H9 (cell line): ENCODE results near the gene MYO7A. TPM values are rescaled to one million over a fixed set of nuclear protein-coding genes. Genes with fewer than 3 reads are reported as not detected.

ENCODE experiments used
- DNase-seq: peaks from one replicate; pipeline ENCODE4 v3.0.0-alpha.2; 2017
- H2AFZ ChIP-seq: one replicate; pipeline ENCODE4 v1.6.1; 2013; ENCODE audit warnings: mild to moderate bottlenecking, low read length, control low read depth, moderate library complexity
- H2AK5ac ChIP-seq: 2 replicates; pipeline ENCODE4 v1.6.1; 2013; ENCODE audit warnings: low read length, control low read depth, mixed read lengths; ENCODE audit not compliant: insufficient read length
- H2BK120ac ChIP-seq: one replicate; pipeline ENCODE4 v1.6.1; 2013; ENCODE audit warnings: low read depth, mild to moderate bottlenecking, low read length, control low read depth, inconsistent platforms; ENCODE audit not compliant: poor library complexity, severe bottlenecking
- H2BK12ac ChIP-seq: 2 replicates; pipeline ENCODE4 v1.6.1; 2013; ENCODE audit warnings: low read length, control low read depth, mixed read lengths, low read depth; ENCODE audit not compliant: insufficient read length
- H2BK15ac ChIP-seq: 2 replicates; pipeline ENCODE4 v1.6.1; 2013; ENCODE audit warnings: low read depth, low read length, control low read depth
- H2BK20ac ChIP-seq: one replicate; pipeline ENCODE4 v1.6.1; 2013; ENCODE audit warnings: low read depth, mild to moderate bottlenecking, low read length, control low read depth, inconsistent platforms; ENCODE audit not compliant: poor library complexity, severe bottlenecking
- H2BK5ac ChIP-seq: 2 replicates; pipeline ENCODE4 v1.6.1; 2013; ENCODE audit warnings: low read length, control low read depth, mixed read lengths; ENCODE audit not compliant: insufficient read length
- H3K14ac ChIP-seq: 2 replicates; pipeline ENCODE4 v1.6.1; 2013; ENCODE audit warnings: low read length, control low read depth; ENCODE audit not compliant: insufficient read depth
- H3K18ac ChIP-seq: 2 replicates; pipeline ENCODE4 v1.6.1; 2013; ENCODE audit warnings: low read depth, mild to moderate bottlenecking, mixed read lengths, low read length, control low read depth; ENCODE audit not compliant: insufficient read length
- H3K23ac ChIP-seq: 2 replicates; pipeline ENCODE4 v1.6.1; 2013; ENCODE audit warnings: low read length, control low read depth, mixed read lengths, low read depth; ENCODE audit not compliant: insufficient read length
- H3K23me2 ChIP-seq: 2 replicates; pipeline ENCODE4 v1.6.1; 2013; ENCODE audit warnings: low read depth, mild to moderate bottlenecking, mixed read lengths, low read length, control low read depth; ENCODE audit not compliant: insufficient read length, poor library complexity, severe bottlenecking
- H3K27ac ChIP-seq: 2 replicates; pipeline ENCODE4 v1.5.1; 2013; ENCODE audit warnings: low read length, control low read depth, mixed read lengths, low read depth; ENCODE audit not compliant: insufficient read length
- H3K27me3 ChIP-seq: 2 replicates; pipeline ENCODE4 v1.6.1; 2013; ENCODE audit warnings: low read length, control low read depth, inconsistent platforms; ENCODE audit not compliant: insufficient read depth
- H3K4ac ChIP-seq: 2 replicates; pipeline ENCODE4 v1.6.1; 2013; ENCODE audit warnings: low read depth, mild to moderate bottlenecking, control low read depth, inconsistent platforms, low read length, moderate library complexity
- H3K4me1 ChIP-seq: 2 replicates; pipeline ENCODE4 v1.6.1; 2013; ENCODE audit warnings: low read length, control low read depth, inconsistent platforms; ENCODE audit not compliant: insufficient read depth
- H3K4me2 ChIP-seq: 2 replicates; pipeline ENCODE4 v1.6.1; 2013; ENCODE audit warnings: low read length, control low read depth, mixed read lengths; ENCODE audit not compliant: insufficient read length, insufficient read depth
- H3K56ac ChIP-seq: 2 replicates; pipeline ENCODE4 v1.6.1; 2013; ENCODE audit warnings: low read depth, mild to moderate bottlenecking, mixed read lengths, low read length, control low read depth; ENCODE audit not compliant: insufficient read length
- H3K79me1 ChIP-seq: 2 replicates; pipeline ENCODE4 v1.6.1; 2013; ENCODE audit warnings: low read depth, mild to moderate bottlenecking, moderate library complexity, low read length, control low read depth, inconsistent platforms; ENCODE audit not compliant: insufficient read depth, poor library complexity, severe bottlenecking
- H3K79me2 ChIP-seq: 2 replicates; pipeline ENCODE4 v1.6.1; 2013; ENCODE audit warnings: low read length, control low read depth, inconsistent platforms; ENCODE audit not compliant: insufficient read depth
- H3K9ac ChIP-seq: 2 replicates; pipeline ENCODE4 v1.6.1; 2013; ENCODE audit warnings: low read length, control low read depth, mixed read lengths; ENCODE audit not compliant: insufficient read length; ENCODE audit errors: extremely low read depth
- H3K9me3 ChIP-seq: one replicate; pipeline ENCODE4 v1.6.1; 2013; ENCODE audit warnings: low read depth, low read length, inconsistent platforms; ENCODE audit not compliant: control insufficient read depth
- H3T11ph ChIP-seq: one replicate; pipeline ENCODE4 v1.6.1; 2013; ENCODE audit warnings: mild to moderate bottlenecking, low read length, control low read depth, inconsistent platforms
- H4K20me1 ChIP-seq: one replicate; pipeline ENCODE4 v1.6.1; 2013; ENCODE audit not compliant: control insufficient read depth, insufficient read length, insufficient read depth
- H4K5ac ChIP-seq: 2 replicates; pipeline ENCODE4 v1.6.1; 2013; ENCODE audit warnings: low read depth, mild to moderate bottlenecking, mixed read lengths, low read length, control low read depth; ENCODE audit not compliant: insufficient read length
- H4K8ac ChIP-seq: replicated peaks from 2 replicates; pipeline ENCODE4 v1.6.1; 2013; ENCODE audit warnings: low read length, control low read depth, mixed read lengths, low read depth; ENCODE audit not compliant: insufficient read length
- H4K91ac ChIP-seq: 2 replicates; pipeline ENCODE4 v1.6.1; 2013; ENCODE audit warnings: low read depth, mild to moderate bottlenecking, moderate library complexity, mixed read lengths, low read length, control low read depth; ENCODE audit not compliant: insufficient read length
- H3K27ac Mint-ChIP-seq, 3 experiments: 2 replicates in 2 of 3; 3 replicates in 1 of 3; pipeline ENCODE4 v1.8.0; 2020 to 2021; ENCODE audit warnings: mixed read lengths in 3 of 3, mild to moderate bottlenecking in 1 of 3, moderate library complexity in 1 of 3
- H3K27me3 Mint-ChIP-seq: 2 replicates; pipeline ENCODE4 v1.8.0; 2021; ENCODE audit warnings: low read depth, mild to moderate bottlenecking, moderate library complexity, mixed read lengths
- H3K36me3 Mint-ChIP-seq, 3 experiments: 2 replicates in 2 of 3; 3 replicates in 1 of 3; pipeline ENCODE4 v1.8.0; 2020 to 2021; ENCODE audit warnings: low read depth in 3 of 3, mixed read lengths in 3 of 3; ENCODE audit not compliant: insufficient read depth in 1 of 3
- H3K4me1 Mint-ChIP-seq, 2 experiments: 2 replicates each; pipeline ENCODE4 v1.8.0; 2020; ENCODE audit warnings: mixed read lengths in 2 of 2
- H3K4me3 Mint-ChIP-seq, 2 experiments: 2 replicates in 1 of 2; 3 replicates in 1 of 2; pipeline ENCODE4 v1.8.0; 2020 to 2021; ENCODE audit warnings: mild to moderate bottlenecking in 2 of 2, mixed read lengths in 2 of 2, moderate library complexity in 1 of 2
- H3K9me3 Mint-ChIP-seq, 2 experiments: 2 replicates in 1 of 2; 3 replicates in 1 of 2; pipeline ENCODE4 v1.8.0; 2020; ENCODE audit warnings: mild to moderate bottlenecking in 2 of 2, mixed read lengths in 2 of 2, moderate library complexity in 1 of 2
- WGBS: extraction: QIAGEN DNeasy Blood & Tissue Kit; methylation state at CpG from one replicate; pipeline ENCODE4 v1.1.7; 2013; ENCODE audit warnings: missing lambda C conversion rate, low lambda C conversion rate, mixed read lengths; ENCODE audit not compliant: insufficient read length; ENCODE audit errors: extremely low coverage; 5-methylcytosine and 5-hydroxymethylcytosine counted together
- total RNA-seq: library from RNA; stranded (reverse); gene quantifications from 2 replicates; pipeline ENCODE4 v1.2.1, GENCODE V29; 2021
- TF ChIP-seq, protein P1 (sequence below): fragments of 200-600 bp; sonication (generic); conservative IDR thresholded peaks from 3 replicates; pipeline ENCODE4 v1.8.0; 2021; ENCODE audit warnings: antibody characterized with exemption, mild to moderate bottlenecking

The MYO7A gene
- total RNA-seq, 1 experiment from 2014 or later = 1.6 TPM

DNA sequence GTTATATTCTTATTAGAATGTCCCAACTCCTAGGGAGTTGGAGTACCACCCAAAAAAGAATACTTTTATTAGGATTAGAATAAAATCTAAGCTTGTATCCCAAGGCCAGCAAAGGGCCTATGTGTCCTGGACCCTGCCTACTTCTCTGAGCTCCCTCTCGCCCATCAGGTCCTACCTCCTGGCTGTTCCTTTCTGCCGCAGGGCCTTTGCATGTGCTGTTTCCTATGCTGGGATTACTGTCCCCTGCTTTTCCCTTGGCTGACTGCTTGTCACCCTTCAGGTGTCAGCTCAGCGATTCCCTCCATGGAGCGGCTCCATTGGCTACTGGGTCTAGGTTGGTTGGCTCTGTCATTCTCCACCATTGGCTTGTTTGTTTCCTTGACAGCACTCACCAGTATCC lies 13.4 kb downstream of the MYO7A start:
- no peaks in the 10 kb centered on the region for H3K9me3 Mint-ChIP-seq

More for the DNA sequence above, 13.4 kb downstream of the MYO7A start:
- Histone ChIP-seq H4K5ac (no peak overlapping the region), H3K9ac (no peak overlapping the region), H3K23me2 (no peaks in the 10 kb centered on the region), H3T11ph (no peak overlapping the region), H2BK120ac (no peak overlapping the region), H3K9me3 (no peaks in the 10 kb centered on the region), H2BK15ac (no peak overlapping the region), H4K20me1 (peaks cover 2% of the 10 kb centered on the region), H2BK20ac (no peak overlapping the region), H3K14ac (no peak overlapping the region; the same call in 1 of the 2 replicates), H3K27ac (no peak overlapping the region), H3K79me1 (no peaks in the 10 kb centered on the region), H3K4me1 (no peaks in the 10 kb centered on the region; the same call in 1 of the 2 replicates), H4K8ac (no peak overlapping the region), H3K4me2 (no peak overlapping the region), H2AK5ac (no peak overlapping the region), H4K91ac (no peak overlapping the region), H3K27me3 (no peaks in the 10 kb centered on the region), H2AFZ (no peak overlapping the region), H3K23ac (no peak overlapping the region), H2BK5ac (no peak overlapping the region), H2BK12ac (no peak overlapping the region), H3K79me2 (no peaks in the 10 kb centered on the region), H3K4ac (no peak overlapping the region), H3K18ac (no peak overlapping the region), H3K56ac (no peak overlapping the region)
- no peak overlapping the region for H3K4me3 Mint-ChIP-seq
- no peak for DNase-seq
- H3K27me3 Mint-ChIP-seq = peaks cover 7% of the 10 kb centered on the region
- no peak overlapping the region; a peak in 1 of 7 replicates for H3K27ac Mint-ChIP-seq
- H3K36me3 Mint-ChIP-seq = no peaks in the 10 kb centered on the region
- no CpG with 5 or more reads among the region's 4 CpGs for WGBS
- peaks cover 12 to 21% of the 10 kb centered on the region in 2 experiments for H3K4me1 Mint-ChIP-seq
- TF ChIP-seq, protein P1, sequence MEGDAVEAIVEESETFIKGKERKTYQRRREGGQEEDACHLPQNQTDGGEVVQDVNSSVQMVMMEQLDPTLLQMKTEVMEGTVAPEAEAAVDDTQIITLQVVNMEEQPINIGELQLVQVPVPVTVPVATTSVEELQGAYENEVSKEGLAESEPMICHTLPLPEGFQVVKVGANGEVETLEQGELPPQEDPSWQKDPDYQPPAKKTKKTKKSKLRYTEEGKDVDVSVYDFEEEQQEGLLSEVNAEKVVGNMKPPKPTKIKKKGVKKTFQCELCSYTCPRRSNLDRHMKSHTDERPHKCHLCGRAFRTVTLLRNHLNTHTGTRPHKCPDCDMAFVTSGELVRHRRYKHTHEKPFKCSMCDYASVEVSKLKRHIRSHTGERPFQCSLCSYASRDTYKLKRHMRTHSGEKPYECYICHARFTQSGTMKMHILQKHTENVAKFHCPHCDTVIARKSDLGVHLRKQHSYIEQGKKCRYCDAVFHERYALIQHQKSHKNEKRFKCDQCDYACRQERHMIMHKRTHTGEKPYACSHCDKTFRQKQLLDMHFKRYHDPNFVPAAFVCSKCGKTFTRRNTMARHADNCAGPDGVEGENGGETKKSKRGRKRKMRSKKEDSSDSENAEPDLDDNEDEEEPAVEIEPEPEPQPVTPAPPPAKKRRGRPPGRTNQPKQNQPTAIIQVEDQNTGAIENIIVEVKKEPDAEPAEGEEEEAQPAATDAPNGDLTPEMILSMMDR = no peak
